HEK293 (cell line): ENCODE measurements around the gene CALM3.

Experiments
- CTCF ChIA-PET: fragments of 350-600 bp; formaldehyde crosslinking; extraction: SDS; loops from one replicate; lab custom pipeline; 2021; ENCODE audit warnings: antibody characterized with exemption; lab: Yijun Ruan, JAX
- POLR2A ChIA-PET: fragments of 300-600 bp; formaldehyde crosslinking; extraction: SDS; loops from one replicate; lab custom pipeline; 2020; ENCODE audit warnings: antibody characterized with exemption, inconsistent platforms; lab: Yijun Ruan, JAX
- H3K27ac ChIP-seq: fragments of 200-500 bp; sonication (Bioruptor generic); 2 replicates; pipeline ENCODE4 v1.5.1; 2014; ENCODE audit warnings: low read depth, low read length, control low read depth, inconsistent platforms; ENCODE audit errors: extremely low read depth
- H3K36me3 ChIP-seq, 2 experiments: fragments of 200-500 bp in 1 of 2; sonication (Bioruptor generic) in 1 of 2; 1 replicate in 1 of 2; 2 replicates in 1 of 2; pipeline ENCODE4 v1.5.1; 2014 to 2017; ENCODE audit warnings: inconsistent platforms in 2 of 2, low read length in 2 of 2; ENCODE audit not compliant: control insufficient read depth in 2 of 2, insufficient read depth in 1 of 2
- H3K4me1 ChIP-seq: fragments of 200-500 bp; sonication (Bioruptor generic); 2 replicates; pipeline ENCODE4 v1.5.1; 2014; ENCODE audit warnings: mild to moderate bottlenecking, low read length, inconsistent platforms; ENCODE audit not compliant: control insufficient read depth, insufficient read depth
- H3K4me3 ChIP-seq: 2 replicates; pipeline ENCODE4 v1.5.1; 2011; ENCODE audit warnings: low read depth, mild to moderate bottlenecking, control low read depth, low read length, moderate library complexity
- H3K9me3 ChIP-seq: fragments of 200-500 bp; sonication (Bioruptor generic); 2 replicates; pipeline ENCODE4 v1.5.1; 2014; ENCODE audit warnings: low read depth, low read length, inconsistent platforms; ENCODE audit not compliant: control insufficient read depth, insufficient read depth
- BCL6B ChIP-seq: fragments of 450-650 bp; formaldehyde crosslinking; IDR thresholded peaks from 2 replicates; pipeline ENCODE4 v1.5.1; 2017; ENCODE audit warnings: missing biosample characterization, missing genetic modification characterization
- CTCF ChIP-seq: fragments of 450-650 bp; formaldehyde crosslinking; IDR thresholded peaks from 2 replicates; pipeline ENCODE4 v1.5.1; 2016; ENCODE audit warnings: missing biosample characterization, missing genetic modification characterization
- GLIS1 ChIP-seq: fragments of 450-650 bp; formaldehyde crosslinking; IDR thresholded peaks from 2 replicates; pipeline ENCODE4 v1.5.1; 2016; ENCODE audit warnings: missing biosample characterization, missing genetic modification characterization
- HIC1 ChIP-seq: fragments of 450-650 bp; formaldehyde crosslinking; IDR thresholded peaks from 2 replicates; pipeline ENCODE4 v1.5.1; 2016; ENCODE audit warnings: missing biosample characterization, missing genetic modification characterization
- HOXC10 ChIP-seq: sonication (generic); formaldehyde crosslinking; IDR thresholded peaks from 2 replicates; pipeline ENCODE4 v1.8.1; 2023; ENCODE audit warnings: mild to moderate bottlenecking, missing genetic modification reagents
- KLF8 ChIP-seq: fragments of 450-650 bp; formaldehyde crosslinking; IDR thresholded peaks from 2 replicates; pipeline ENCODE4 v1.5.1; 2016; ENCODE audit warnings: missing biosample characterization, missing genetic modification characterization
- PATZ1 ChIP-seq: fragments of 450-650 bp; formaldehyde crosslinking; IDR thresholded peaks from 2 replicates; pipeline ENCODE4 v1.5.1; 2016; ENCODE audit warnings: missing biosample characterization, missing genetic modification characterization
- ZBTB20 ChIP-seq: fragments of 450-650 bp; formaldehyde crosslinking; IDR thresholded peaks from 2 replicates; pipeline ENCODE4 v1.5.1; 2016; ENCODE audit warnings: missing biosample characterization, missing genetic modification characterization
- ZEB2 ChIP-seq: fragments of 450-650 bp; formaldehyde crosslinking; IDR thresholded peaks from 2 replicates; pipeline ENCODE4 v1.5.1; 2016; ENCODE audit warnings: missing biosample characterization, missing genetic modification characterization
- ZIC2 ChIP-seq: fragments of 450-650 bp; formaldehyde crosslinking; IDR thresholded peaks from 2 replicates; pipeline ENCODE4 v1.5.1; 2016; ENCODE audit warnings: missing biosample characterization, missing genetic modification characterization
- ZNF132 ChIP-seq: fragments of 450-650 bp; formaldehyde crosslinking; IDR thresholded peaks from 2 replicates; pipeline ENCODE4 v1.5.1; 2017; ENCODE audit warnings: missing biosample characterization, missing genetic modification characterization, borderline replicate concordance
- ZNF138 ChIP-seq: fragments of 450-650 bp; formaldehyde crosslinking; IDR thresholded peaks from 2 replicates; pipeline ENCODE4 v1.5.1; 2016; ENCODE audit warnings: missing biosample characterization, missing genetic modification characterization, borderline replicate concordance
- ZNF16 ChIP-seq: fragments of 450-650 bp; formaldehyde crosslinking; IDR thresholded peaks from 2 replicates; pipeline ENCODE4 v1.5.1; 2016; ENCODE audit warnings: low read depth, missing biosample characterization, missing genetic modification characterization
- ZNF184 ChIP-seq: fragments of 450-650 bp; IDR thresholded peaks from 2 replicates; pipeline ENCODE4 v1.5.1; 2018; ENCODE audit warnings: missing biosample characterization, mild to moderate bottlenecking, missing genetic modification characterization
- ZNF266 ChIP-seq: fragments of 450-650 bp; formaldehyde crosslinking; IDR thresholded peaks from 2 replicates; pipeline ENCODE4 v1.5.1; 2016; ENCODE audit warnings: missing biosample characterization, missing genetic modification characterization, low read depth
- ZNF280C ChIP-seq: fragments of 450-650 bp; formaldehyde crosslinking; IDR thresholded peaks from 2 replicates; pipeline ENCODE4 v1.5.1; 2016; ENCODE audit warnings: missing biosample characterization, missing genetic modification characterization
- ZNF350 ChIP-seq: fragments of 450-650 bp; formaldehyde crosslinking; IDR thresholded peaks from 2 replicates; pipeline ENCODE4 v1.5.0; 2017; ENCODE audit warnings: missing biosample characterization, mild to moderate bottlenecking, missing genetic modification characterization
- ZNF366 ChIP-seq: fragments of 450-650 bp; formaldehyde crosslinking; conservative IDR thresholded peaks from 2 replicates; pipeline ENCODE4 v1.5.1; 2016; ENCODE audit warnings: missing biosample characterization, missing genetic modification characterization
- ZNF404 ChIP-seq: fragments of 450-650 bp; formaldehyde crosslinking; IDR thresholded peaks from 2 replicates; pipeline ENCODE4 v1.5.1; 2017; ENCODE audit warnings: missing biosample characterization, missing genetic modification characterization
- ZNF510 ChIP-seq: fragments of 450-650 bp; formaldehyde crosslinking; IDR thresholded peaks from 2 replicates; pipeline ENCODE4 v1.5.1; 2018; ENCODE audit warnings: mild to moderate bottlenecking, missing genetic modification characterization, missing biosample characterization; ENCODE audit not compliant: insufficient replicate concordance
- ZNF514 ChIP-seq: fragments of 450-650 bp; formaldehyde crosslinking; IDR thresholded peaks from 2 replicates; pipeline ENCODE4 v1.5.1; 2016; ENCODE audit warnings: missing biosample characterization, missing genetic modification characterization
- ZNF548 ChIP-seq: fragments of 450-650 bp; formaldehyde crosslinking; IDR thresholded peaks from 2 replicates; pipeline ENCODE4 v1.5.1; 2016; ENCODE audit warnings: missing biosample characterization, missing genetic modification characterization
- ZNF623 ChIP-seq: fragments of 450-650 bp; formaldehyde crosslinking; IDR thresholded peaks from 2 replicates; pipeline ENCODE4 v1.5.1; 2016; ENCODE audit warnings: missing biosample characterization, missing genetic modification characterization
- ZNF654 ChIP-seq: fragments of 450-650 bp; formaldehyde crosslinking; IDR thresholded peaks from 2 replicates; pipeline ENCODE4 v1.5.1; 2016; ENCODE audit warnings: low read depth, missing biosample characterization, missing genetic modification characterization
- ZNF660 ChIP-seq: fragments of 450-650 bp; IDR thresholded peaks from 2 replicates; pipeline ENCODE4 v1.5.1; 2018; ENCODE audit warnings: missing biosample characterization, mild to moderate bottlenecking, missing genetic modification characterization

The CALM3 gene

GRCh38 chr19:46613525-46613924 lies 12.4 kb downstream of the CALM3 start:
- Histone ChIP-seq H3K27ac (no peak overlapping the region), H3K36me3 (peaks cover 19 to 23% of the 10 kb centered on the region in 2 experiments), H3K4me1 (no peaks in the 10 kb centered on the region), H3K4me3 (no peak overlapping the region), H3K9me3 (no peaks in the 10 kb centered on the region)
- ChIA-PET CTCF (interaction anchor here (0.6 to 14.6 kb wide), 37 partner anchors 8 to 1201 kb away, joined by 3 to 327 read pairs (median 5); partner anchors contain the start of genes CALM3 and DACT3), POLR2A (interaction anchor here (0.7 to 1.7 kb wide), 2 partner anchors 13 to 1273 kb away, joined by 10 to 11 read pairs; partner anchors contain the start of gene CALM3)
- no peak for TF ChIP-seq ZNF514 (tag by site-specific recombination)

- Histone ChIP-seq H3K36me3 (peaks cover 13 to 16% of the 10 kb centered on the region in 2 experiments; a peak in 2 of 3 replicates), H3K4me3 (no peak overlapping the region), H3K27ac (no peak overlapping the region), H3K4me1 (no peaks in the 10 kb centered on the region), H3K9me3 (no peaks in the 10 kb centered on the region)
- CTCF ChIA-PET, result interaction anchor here (0.6 to 14.6 kb wide), 44 partner anchors 9 to 1200 kb away, joined by 3 to 327 read pairs (median 5); partner anchors contain the start of genes CALM3 and DACT3
- POLR2A ChIA-PET, result interaction anchor here (0.6 to 1.7 kb wide), 4 partner anchors 12 to 47 kb away, joined by 4 to 10 read pairs (median 6); partner anchors contain the start of genes CALM3 and DACT3
- TF ChIP-seq ZNF132 (tag by site-specific recombination), result no peak
- no peak for TF ChIP-seq ZEB2 (tag by site-specific recombination)
- TF ChIP-seq ZNF366 (tag by site-specific recombination), result no peak
- no peak for TF ChIP-seq HIC1 (tag by site-specific recombination)
- TF ChIP-seq ZNF623 (tag by site-specific recombination), result no peak
- TF ChIP-seq ZBTB20 (tag by site-specific recombination), result 0 out of 2 replicates have a peak, but pooled peaks have one; percentile 21
- TF ChIP-seq ZNF404 (tag by site-specific recombination), result no peak
- TF ChIP-seq KLF8 (tag by site-specific recombination), result no peak
- no peak for TF ChIP-seq ZNF266
- TF ChIP-seq ZNF138 (tag by site-specific recombination), result no peak
- peak; percentile 75 for TF ChIP-seq ZNF660 (tag by site-specific recombination)
- TF ChIP-seq ZNF510 (tag by site-specific recombination), result no peak
- TF ChIP-seq HOXC10 (CRISPR knock-in tag), result no peak
- TF ChIP-seq ZNF16 (tag by site-specific recombination), result no peak
- TF ChIP-seq ZNF654 (tag by site-specific recombination), result peak; percentile 73
- TF ChIP-seq ZIC2, result no peak
- no peak for TF ChIP-seq ZNF548
- peak; percentile 6; the same call in 1 of the 2 replicates for TF ChIP-seq GLIS1 (tag by site-specific recombination)
- no peak for TF ChIP-seq BCL6B (tag by site-specific recombination)
- TF ChIP-seq PATZ1 (tag by site-specific recombination), result peak; percentile 33; the same call in 1 of the 2 replicates
- TF ChIP-seq CTCF (tag by site-specific recombination), result peak; percentile 80
- no peak for TF ChIP-seq ZNF350 (tag by site-specific recombination)
- TF ChIP-seq ZNF280C (tag by site-specific recombination), result no peak
- TF ChIP-seq ZNF184, result no peak
These were observed 13.1 kb downstream of the CALM3 start for GRCh38 chr19:46614114-46614722.
